Stomach (tissue), 4 donors: Measurements from ENCODE around the gene LCN6.

Experiments used
- CTCF ChIP-seq, 7 experiments: fragments of 450-650 bp in 4 of 7; fragments of 200-600 bp in 3 of 7; sonication (generic) in 3 of 7; IDR thresholded peaks; one replicate each; pipeline ENCODE4 v1.5.1; 2016 to 2019; ENCODE audit warnings: antibody characterized with exemption in 7 of 7, control low read depth in 2 of 7, mild to moderate bottlenecking in 1 of 7
- EP300 ChIP-seq: sonication (generic); formaldehyde crosslinking; IDR thresholded peaks from one replicate; pipeline ENCODE4 v1.6.1; 2017; ENCODE audit warnings: antibody characterized with exemption
- POLR2A ChIP-seq, 4 donors: fragments of 450-650 bp; IDR thresholded peaks; one replicate each; pipeline ENCODE4 v1.6.1; 2016; ENCODE audit warnings: antibody characterized with exemption in 4 of 4, control low read depth in 2 of 4, mild to moderate bottlenecking in 1 of 4, moderate library complexity in 1 of 4

GRCh38 chr9:136792321-136793085 lies 44.2 kb upstream of the LCN6 start:
- TF ChIP-seq CTCF (IDR thresholded peaks at IDR 0.05), result no peak
- TF ChIP-seq EP300, result no peak
- no peak for TF ChIP-seq POLR2A (IDR thresholded peaks at IDR 0.05)
